Endothelial cell of umbilical vein (primary cell): Measurements from ENCODE around the gene IL10RB. TPM values are rescaled to one million over a fixed set of nuclear protein-coding genes. Genes with fewer than 3 reads are reported as not detected.

Experiments used
- BruUV-seq: library from RNA; stranded (reverse); fragments of 400-500 nt; replicated peaks from 2 replicates; lab custom pipeline; 2021; lab: Mats Ljungman, UMichigan
- CTCF ChIA-PET: fragments of 300-600, 350-600 bp; sonication (Branson Sonifier 250); formaldehyde crosslinking; loops from one replicate; lab custom pipeline; 2021; ENCODE audit warnings: antibody characterized with exemption, inconsistent platforms; lab: Charles Lee
- POLR2A ChIA-PET: fragments of 300-600, 350-600 bp; sonication (Branson Sonifier 250); formaldehyde crosslinking; loops from one replicate; lab custom pipeline; 2021; ENCODE audit warnings: antibody characterized with exemption, inconsistent platforms; lab: Charles Lee
- DNase-seq: peaks from one replicate; pipeline ENCODE4 v3.0.0-alpha.2; 2011; ENCODE audit warnings: low read depth, low spot score
- FAIRE-seq: peaks from 2 replicates; lab custom pipeline; 2011; peaks lifted over from hg19 to GRCh38; lab: Jason Lieb, UNC
- H2AFZ ChIP-seq: 2 replicates; pipeline ENCODE4 v1.6.0; 2012; ENCODE audit warnings: low read depth, low read length, control low read depth, inconsistent platforms
- H3K27ac ChIP-seq: 2 replicates; pipeline ENCODE4 v1.5.1; 2011; ENCODE audit warnings: low read depth, mild to moderate bottlenecking, control low read depth, low read length, moderate library complexity; ENCODE audit not compliant: insufficient read depth
- H3K27me3 ChIP-seq, 2 experiments: 2 replicates each; pipeline versions ENCODE4 v1.6.0 to v1.6.1; 2011; ENCODE audit warnings: low read length in 2 of 2, mixed read lengths in 1 of 2; ENCODE audit not compliant: control insufficient read depth in 2 of 2, insufficient read depth in 2 of 2
- H3K36me3 ChIP-seq, 2 experiments: 2 replicates in 1 of 2; 3 replicates in 1 of 2; pipeline ENCODE4 v1.5.1; 2011; ENCODE audit warnings: low read length in 2 of 2, mild to moderate bottlenecking in 1 of 2, moderate library complexity in 1 of 2; ENCODE audit not compliant: control insufficient read depth in 2 of 2, insufficient read depth in 2 of 2; ENCODE audit errors: extremely low read depth in 1 of 2
- H3K4me1 ChIP-seq: 3 replicates; pipeline ENCODE4 v1.5.1; 2011; ENCODE audit warnings: mild to moderate bottlenecking, low read length; ENCODE audit not compliant: control insufficient read depth, insufficient read depth; ENCODE audit errors: extremely low read depth
- H3K4me2 ChIP-seq: 2 replicates; pipeline ENCODE4 v1.6.1; 2011; ENCODE audit warnings: low read length, control low read depth, mixed read lengths; ENCODE audit not compliant: insufficient read depth
- H3K4me3 ChIP-seq, 3 experiments: fragments of 200-600 bp in 1 of 3; sonication (generic), shearing (Covaris generic) in 1 of 3; replicated peaks in 1 of 3; 2 replicates each; pipeline ENCODE4 v1.5.1; 2011 to 2016; ENCODE audit warnings: control low read depth in 3 of 3, low read length in 3 of 3, mild to moderate bottlenecking in 2 of 3, inconsistent platforms in 1 of 3, low read depth in 1 of 3, moderate library complexity in 1 of 3; ENCODE audit not compliant: insufficient read depth in 1 of 3
- H3K79me2 ChIP-seq: 2 replicates; pipeline ENCODE4 v1.6.0; 2012; ENCODE audit warnings: low read length, inconsistent platforms; ENCODE audit not compliant: control insufficient read depth, insufficient read depth
- H3K9ac ChIP-seq: replicated peaks from 2 replicates; pipeline ENCODE3; 2011; ENCODE audit warnings: low read length, control low read depth; ENCODE audit not compliant: insufficient read depth; ENCODE audit errors: extremely low read depth
- H3K9me1 ChIP-seq: replicated peaks from 3 replicates; pipeline ENCODE4 v1.6.0; 2011; ENCODE audit warnings: mild to moderate bottlenecking, low read length; ENCODE audit not compliant: control insufficient read depth, insufficient read depth; ENCODE audit errors: extremely low read depth
- H3K9me3 ChIP-seq: replicated peaks from 2 replicates; pipeline ENCODE4 v1.5.1; 2012; ENCODE audit warnings: low read length, inconsistent platforms; ENCODE audit not compliant: control insufficient read depth, insufficient read depth
- H4K20me1 ChIP-seq: replicated peaks from 2 replicates; pipeline ENCODE3; 2011; ENCODE audit warnings: mild to moderate bottlenecking, low read length; ENCODE audit not compliant: control insufficient read depth, insufficient read depth; ENCODE audit errors: extremely low read depth
- EZH2 ChIP-seq: IDR thresholded peaks from 2 replicates; pipeline ENCODE4 v1.6.1; 2012; ENCODE audit warnings: borderline replicate concordance, low read depth, mild to moderate bottlenecking, moderate library complexity, low read length, inconsistent platforms; ENCODE audit not compliant: severe bottlenecking
- FOS ChIP-seq: IDR thresholded peaks from 2 replicates; pipeline ENCODE4 v1.6.1; 2011; ENCODE audit warnings: mild to moderate bottlenecking, low read length, moderate library complexity, borderline replicate concordance; ENCODE audit not compliant: insufficient read depth
- GATA2 ChIP-seq: IDR thresholded peaks from 2 replicates; pipeline ENCODE4 v1.7.0; 2011; ENCODE audit warnings: low read depth, mild to moderate bottlenecking, moderate library complexity, mixed read lengths, low read length; ENCODE audit not compliant: insufficient read length, insufficient read depth
- JUN ChIP-seq: IDR thresholded peaks from 2 replicates; pipeline ENCODE4 v1.6.1; 2011; ENCODE audit warnings: borderline replicate concordance, low read depth; ENCODE audit not compliant: insufficient read length, insufficient read depth
- MAX ChIP-seq: IDR thresholded peaks from 2 replicates; pipeline ENCODE4 v1.6.1; 2011; ENCODE audit not compliant: insufficient read depth, insufficient read length
- MYC ChIP-seq: IDR thresholded peaks from one replicate; pipeline ENCODE4 v1.6.1; 2011; ENCODE audit warnings: mild to moderate bottlenecking, low read depth, low read length
- POLR2A ChIP-seq: IDR thresholded peaks from 2 replicates; pipeline ENCODE4 v1.6.1; 2012; ENCODE audit warnings: low read depth, mild to moderate bottlenecking, control low read depth, low read length
- POLR2AphosphoS5 ChIP-seq: IDR thresholded peaks from 2 replicates; pipeline ENCODE4 v1.6.1; 2012; ENCODE audit warnings: low read depth, mild to moderate bottlenecking, control low read depth, low read length, moderate library complexity; ENCODE audit not compliant: insufficient read depth
- dilution Hi-C: fragments of 300-500 bp; cut with MboI; formaldehyde crosslinking; loops from one replicate; pipeline ENCODE4 v1.15.0; 2019; ENCODE audit warnings: low sequenced_read_pairs; ENCODE audit not compliant: extremely low pct_ligation_motif_present
- intact Hi-C: fragments of 100-400 bp; cut with micrococcal nuclease; formaldehyde crosslinking; loops from one replicate; pipeline ENCODE4 v1.10.0; 2022
- polyA plus RNA-seq, 4 experiments: library from polyadenylated mRNA; depleted of rRNA in 3 of 4; stranded (reverse) in 3 of 4; unstranded in 1 of 4; fragments of >200 nt; gene quantifications; 2 replicates each; pipeline versions ENCODE4 v1.2.1 to v1.2.3, GENCODE V29; 2011 to 2012; ENCODE audit warnings: missing spikeins in 1 of 4
- total RNA-seq: library from RNA; stranded (reverse); gene quantifications from 2 replicates; pipeline ENCODE4 v1.2.3, GENCODE V29; 2021
- TF ChIP-seq, protein P1 (sequence below), 2 donors: IDR thresholded peaks; 1 replicate in 1 of 2; 2 replicates in 1 of 2; pipeline ENCODE4 v1.5.1; 2011; ENCODE audit warnings: low read length in 2 of 2, mild to moderate bottlenecking in 2 of 2, moderate library complexity in 2 of 2, control low read depth in 1 of 2, inconsistent platforms in 1 of 2, low read depth in 1 of 2; ENCODE audit not compliant: insufficient read depth in 1 of 2; ENCODE audit errors: extremely low read depth in 1 of 2

The IL10RB gene
- total and polyA plus RNA-seq, 2 donors (not counting 3 experiments of a cell fraction or from before 2014, with no cell fraction given) = 21.9 to 31.4 TPM

GRCh38 chr21:33309778-33310177, 43.6 kb downstream of the IL10RB start:
- FAIRE-seq = no peak

DNA sequence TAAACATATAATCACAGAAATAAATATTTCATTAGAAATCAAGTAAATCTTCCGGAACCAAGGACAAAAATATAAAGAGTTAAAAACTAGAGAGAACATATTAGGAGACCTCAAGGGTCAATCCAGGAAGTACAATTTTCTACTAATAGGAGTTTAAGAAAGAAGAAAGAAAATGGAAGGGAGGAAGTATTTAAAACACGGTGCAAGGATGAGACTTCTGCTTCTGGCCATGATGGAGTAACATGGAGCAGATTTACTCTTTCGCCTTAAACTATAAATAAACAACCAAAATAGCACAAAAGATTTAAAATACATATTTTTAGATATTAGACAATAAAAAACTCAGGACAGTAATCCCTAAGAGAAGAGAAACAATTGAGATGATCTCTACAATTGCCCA, 46.0 kb downstream of the IL10RB start:
- Histone ChIP-seq H4K20me1 (no peaks in the 10 kb centered on the region), H3K9me1 (no peaks in the 10 kb centered on the region), H3K9me3 (no peaks in the 10 kb centered on the region), H2AFZ (no peak overlapping the region), H3K36me3 (no peaks in the 10 kb centered on the region), H3K79me2 (no peaks in the 10 kb centered on the region), H3K4me2 (no peak overlapping the region), H3K27ac (no peak overlapping the region), H3K4me3 (no peak overlapping the region), H3K27me3 (peaks cover 23 to 27% of the 10 kb centered on the region in 2 experiments), H3K4me1 (no peaks in the 10 kb centered on the region), H3K9ac (no peak overlapping the region)
- TF ChIP-seq MAX (no peak), EZH2 (no peak), POLR2A (no peak), JUN (no peak), MYC (no peak), POLR2AphosphoS5 (no peak), FOS (no peak), GATA2 (no peak)
- TF ChIP-seq, protein P1, sequence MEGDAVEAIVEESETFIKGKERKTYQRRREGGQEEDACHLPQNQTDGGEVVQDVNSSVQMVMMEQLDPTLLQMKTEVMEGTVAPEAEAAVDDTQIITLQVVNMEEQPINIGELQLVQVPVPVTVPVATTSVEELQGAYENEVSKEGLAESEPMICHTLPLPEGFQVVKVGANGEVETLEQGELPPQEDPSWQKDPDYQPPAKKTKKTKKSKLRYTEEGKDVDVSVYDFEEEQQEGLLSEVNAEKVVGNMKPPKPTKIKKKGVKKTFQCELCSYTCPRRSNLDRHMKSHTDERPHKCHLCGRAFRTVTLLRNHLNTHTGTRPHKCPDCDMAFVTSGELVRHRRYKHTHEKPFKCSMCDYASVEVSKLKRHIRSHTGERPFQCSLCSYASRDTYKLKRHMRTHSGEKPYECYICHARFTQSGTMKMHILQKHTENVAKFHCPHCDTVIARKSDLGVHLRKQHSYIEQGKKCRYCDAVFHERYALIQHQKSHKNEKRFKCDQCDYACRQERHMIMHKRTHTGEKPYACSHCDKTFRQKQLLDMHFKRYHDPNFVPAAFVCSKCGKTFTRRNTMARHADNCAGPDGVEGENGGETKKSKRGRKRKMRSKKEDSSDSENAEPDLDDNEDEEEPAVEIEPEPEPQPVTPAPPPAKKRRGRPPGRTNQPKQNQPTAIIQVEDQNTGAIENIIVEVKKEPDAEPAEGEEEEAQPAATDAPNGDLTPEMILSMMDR (IDR thresholded peaks at IDR 0.05; ENCODE audit: extremely low read depth in 1 of 2, insufficient read depth in 1 of 2, low read depth in 1 of 2, low read length in 2 of 2) = no peak
- ChIA-PET CTCF (no interaction called here), POLR2A (no interaction called here)
- FAIRE-seq (no peak), DNase-seq (no peak)
- dilution Hi-C loops = no loop called here
- no TSS peak for BruUV-seq
- intact Hi-C loops = no loop called here

More at GRCh38 chr21:33309778-33310177, 43.6 kb downstream of the IL10RB start:
- H3K27me3 ChIP-seq = peaks cover 11% of the 10 kb centered on the region in 2 experiments
- intact Hi-C loops = no loop called here
- no peaks in the 10 kb centered on the region for H4K20me1 ChIP-seq
- H3K9me3 ChIP-seq = no peaks in the 10 kb centered on the region
- no peak for TF ChIP-seq GATA2
- TF ChIP-seq EZH2 = no peak
- TF ChIP-seq FOS = no peak
- TF ChIP-seq JUN = no peak
- TF ChIP-seq, protein P1 (IDR thresholded peaks at IDR 0.05; ENCODE audit: extremely low read depth in 1 of 2, insufficient read depth in 1 of 2, low read depth in 1 of 2, low read length in 2 of 2) = no peak
- TF ChIP-seq POLR2AphosphoS5 = no peak
- no peaks in the 10 kb centered on the region for H3K79me2 ChIP-seq
- H3K36me3 ChIP-seq = no peaks in the 10 kb centered on the region
- H3K9ac ChIP-seq = no peak overlapping the region
- H3K4me2 ChIP-seq = no peak overlapping the region
- no peaks in the 10 kb centered on the region for H3K9me1 ChIP-seq
- CTCF ChIA-PET = interaction anchor here (1.0 to 2.8 kb wide), 2 partner anchors 10 to 44 kb away, joined by 3 to 11 read pairs; partner anchors contain the start of gene IL10RB
- no peak overlapping the region for H3K4me3 ChIP-seq
- POLR2A ChIA-PET = no interaction called here
- dilution Hi-C loops = no loop called here
- DNase-seq = no peak
- H3K4me1 ChIP-seq = no peaks in the 10 kb centered on the region
- no TSS peak for BruUV-seq
- H3K27ac ChIP-seq = no peak overlapping the region
- H2AFZ ChIP-seq = no peak overlapping the region
